Activated T-cell treated with anti-CD3 and anti-CD28 coated beads, Interleukin-2, amount 50 U/mL, for 24 hours (primary cell): ENCODE results near the gene MESP1.

ENCODE experiments used
- DNase-seq: peaks from one replicate; pipeline ENCODE4 v3.0.0-alpha.2; 2020
- H3K27ac Mint-ChIP-seq: 2 replicates; pipeline ENCODE4 v1.8.0; 2020; ENCODE audit warnings: mild to moderate bottlenecking, mixed read lengths
- H3K27me3 Mint-ChIP-seq: 2 replicates; pipeline ENCODE4 v1.8.0; 2020; ENCODE audit warnings: mixed read lengths
- H3K36me3 Mint-ChIP-seq: 2 replicates; pipeline ENCODE4 v1.8.0; 2020; ENCODE audit warnings: low read depth, mixed read lengths
- H3K4me1 Mint-ChIP-seq: 2 replicates; pipeline ENCODE4 v1.8.0; 2020; ENCODE audit warnings: low read depth, mixed read lengths
- H3K4me3 Mint-ChIP-seq: 2 replicates; pipeline ENCODE4 v1.8.0; 2020; ENCODE audit warnings: mild to moderate bottlenecking, moderate library complexity, mixed read lengths
- H3K9me3 Mint-ChIP-seq: 2 replicates; pipeline ENCODE4 v1.8.0; 2020; ENCODE audit warnings: mixed read lengths

MESP1 gene

DNA sequence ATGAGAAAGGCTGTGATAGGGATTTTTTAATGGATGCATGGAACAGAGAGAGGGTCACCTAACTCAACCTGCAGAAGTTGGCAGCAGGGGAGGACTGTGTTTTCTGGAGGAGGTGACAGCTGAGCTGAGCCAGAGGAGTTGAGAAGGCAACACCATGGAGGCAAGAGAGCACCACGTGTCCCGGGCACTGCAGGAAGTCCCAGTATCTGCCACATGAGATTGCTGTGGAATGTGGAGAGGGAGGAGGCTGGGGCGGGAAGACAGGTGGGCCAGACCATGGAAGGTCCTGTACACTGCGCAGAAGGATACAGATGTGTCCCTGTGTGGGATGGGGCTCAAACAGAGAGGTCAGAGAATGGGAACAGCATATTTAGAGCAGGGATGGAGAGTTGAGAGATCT lies 15.3 kb downstream of the MESP1 start:
- no peak overlapping the region for H3K27ac Mint-ChIP-seq
- no peak overlapping the region for H3K4me3 Mint-ChIP-seq
- peaks cover 1% of the 10 kb centered on the region for H3K4me1 Mint-ChIP-seq
- no peaks in the 10 kb centered on the region for H3K9me3 Mint-ChIP-seq
- no peaks in the 10 kb centered on the region for H3K36me3 Mint-ChIP-seq
- H3K27me3 Mint-ChIP-seq: peaks cover 20% of the 10 kb centered on the region
- no peak for DNase-seq

- Mint-ChIP-seq H3K4me1 (no peaks in the 10 kb centered on the region), H3K4me3 (no peak overlapping the region), H3K27ac (no peak overlapping the region), H3K27me3 (peaks cover 20% of the 10 kb centered on the region), H3K36me3 (no peaks in the 10 kb centered on the region), H3K9me3 (no peaks in the 10 kb centered on the region)
- DNase-seq: no peak
Observed at GRCh38 chr15:89732451-89733172, 18.4 kb downstream of the MESP1 start.

DNA sequence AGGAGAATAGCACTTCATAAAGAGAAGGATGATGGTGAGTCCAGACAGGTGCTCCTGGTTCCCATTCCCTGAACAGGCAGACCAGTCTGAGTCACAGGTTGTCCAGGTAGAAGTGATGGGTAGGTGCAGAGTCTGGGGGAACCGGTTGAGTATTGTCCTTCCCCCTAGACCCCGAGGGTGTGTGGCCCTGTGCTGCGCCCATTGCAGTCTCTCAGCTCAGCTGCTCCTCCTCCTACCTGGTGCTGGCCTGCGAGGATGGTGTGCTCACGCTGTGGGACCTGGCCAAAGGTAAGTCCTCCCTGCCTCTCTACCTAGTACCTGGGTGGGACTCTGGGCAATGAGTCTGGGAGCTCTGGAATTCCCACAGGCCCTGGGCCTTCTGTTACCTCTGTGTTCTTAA lies 19.8 kb downstream of the MESP1 start:
- no peaks in the 10 kb centered on the region for H3K36me3 Mint-ChIP-seq
- DNase-seq: no peak
- H3K27ac Mint-ChIP-seq: no peak overlapping the region
- no peaks in the 10 kb centered on the region for H3K4me1 Mint-ChIP-seq
- no peaks in the 10 kb centered on the region for H3K9me3 Mint-ChIP-seq
- no peak overlapping the region for H3K4me3 Mint-ChIP-seq
- peaks cover 17% of the 10 kb centered on the region for H3K27me3 Mint-ChIP-seq

- Mint-ChIP-seq H3K4me1 (no peaks in the 10 kb centered on the region), H3K27ac (no peak overlapping the region), H3K36me3 (no peaks in the 10 kb centered on the region), H3K4me3 (no peak overlapping the region), H3K27me3 (no peaks in the 10 kb centered on the region), H3K9me3 (peaks cover 3% of the 10 kb centered on the region)
- no peak for DNase-seq
Observed at GRCh38 chr15:89728254-89728653, 22.8 kb downstream of the MESP1 start.

DNA sequence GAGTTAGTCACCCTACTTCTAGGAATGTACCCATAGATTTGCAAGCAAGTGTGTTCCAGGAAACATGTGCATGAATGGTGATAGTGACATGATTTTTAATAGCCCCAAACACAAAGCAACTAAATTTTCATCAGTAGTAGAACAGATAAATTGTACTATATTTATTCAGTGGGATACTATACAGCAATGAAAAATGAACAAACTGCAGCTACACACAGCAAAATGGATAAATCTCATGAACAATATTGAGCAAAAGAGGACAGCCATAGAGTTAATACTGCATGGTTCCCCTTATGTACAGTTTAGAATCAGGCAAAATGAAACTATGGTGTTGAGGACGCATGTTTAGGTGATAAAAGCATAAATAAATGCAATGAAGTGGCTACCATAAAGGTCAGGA lies 26.0 kb downstream of the MESP1 start:
- Mint-ChIP-seq H3K27me3 (peaks cover 5% of the 10 kb centered on the region), H3K4me3 (no peak overlapping the region), H3K9me3 (peaks cover 3% of the 10 kb centered on the region), H3K36me3 (no peaks in the 10 kb centered on the region), H3K4me1 (no peaks in the 10 kb centered on the region), H3K27ac (no peak overlapping the region)
- no peak for DNase-seq

- Mint-ChIP-seq H3K4me1 (no peaks in the 10 kb centered on the region), H3K36me3 (no peaks in the 10 kb centered on the region), H3K27me3 (peaks cover 5% of the 10 kb centered on the region), H3K9me3 (peaks cover 3% of the 10 kb centered on the region), H3K4me3 (no peak overlapping the region), H3K27ac (no peak overlapping the region)
- no peak for DNase-seq
Observed at GRCh38 chr15:89724621-89725020, 26.4 kb downstream of the MESP1 start.

DNA sequence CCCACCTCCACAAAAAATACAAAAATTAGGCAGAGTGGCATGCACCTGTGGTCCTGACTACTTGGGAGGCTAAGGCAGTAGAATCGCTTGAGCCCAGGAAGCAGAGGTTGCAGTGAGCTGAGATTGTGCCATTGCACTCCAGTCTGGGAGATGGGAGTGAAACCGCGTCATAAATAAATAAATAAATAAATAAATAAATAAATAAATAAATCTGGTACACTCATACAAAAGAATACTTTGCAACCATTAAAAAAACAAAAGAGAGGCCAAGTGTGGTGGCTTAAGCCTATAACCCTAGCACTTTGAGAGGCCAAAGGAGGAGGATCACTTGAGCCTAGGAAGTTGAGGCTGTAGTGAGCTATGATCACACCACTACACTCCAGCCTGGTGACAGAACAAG lies 28.0 kb downstream of the MESP1 start:
- Mint-ChIP-seq H3K27ac (no peak overlapping the region), H3K4me3 (no peak overlapping the region), H3K4me1 (no peaks in the 10 kb centered on the region), H3K36me3 (no peaks in the 10 kb centered on the region), H3K27me3 (peaks cover 5% of the 10 kb centered on the region), H3K9me3 (peaks cover 3% of the 10 kb centered on the region)
- no peak for DNase-seq

DNA sequence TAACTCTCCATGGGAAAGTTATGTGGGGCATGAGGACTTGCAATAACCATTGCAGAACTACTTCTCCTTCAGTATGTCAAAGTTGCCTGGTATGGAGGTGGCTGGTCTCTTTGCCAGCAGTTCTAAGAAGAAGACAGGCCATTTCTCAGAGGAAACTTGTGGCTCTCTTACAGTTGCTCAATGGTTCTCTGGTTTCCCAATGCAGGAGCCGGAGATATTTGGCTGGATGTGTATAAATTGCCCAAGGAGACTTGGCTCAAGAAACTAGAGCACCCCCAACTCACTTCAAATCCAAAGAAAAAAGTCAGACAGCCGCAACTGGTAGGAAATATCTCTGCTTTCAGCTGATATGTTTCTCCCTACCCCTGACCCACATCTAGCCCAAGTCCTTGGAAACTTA lies 36.3 kb downstream of the MESP1 start:
- H3K4me3 Mint-ChIP-seq: no peak overlapping the region
- no peaks in the 10 kb centered on the region for H3K9me3 Mint-ChIP-seq
- H3K27ac Mint-ChIP-seq: no peak overlapping the region
- no peaks in the 10 kb centered on the region for H3K4me1 Mint-ChIP-seq
- no peaks in the 10 kb centered on the region for H3K36me3 Mint-ChIP-seq
- peaks cover 2% of the 10 kb centered on the region for H3K27me3 Mint-ChIP-seq
- no peak for DNase-seq

GRCh38 chr15:89707577-89707976 lies 43.5 kb downstream of the MESP1 start:
- DNase-seq: no peak

DNA sequence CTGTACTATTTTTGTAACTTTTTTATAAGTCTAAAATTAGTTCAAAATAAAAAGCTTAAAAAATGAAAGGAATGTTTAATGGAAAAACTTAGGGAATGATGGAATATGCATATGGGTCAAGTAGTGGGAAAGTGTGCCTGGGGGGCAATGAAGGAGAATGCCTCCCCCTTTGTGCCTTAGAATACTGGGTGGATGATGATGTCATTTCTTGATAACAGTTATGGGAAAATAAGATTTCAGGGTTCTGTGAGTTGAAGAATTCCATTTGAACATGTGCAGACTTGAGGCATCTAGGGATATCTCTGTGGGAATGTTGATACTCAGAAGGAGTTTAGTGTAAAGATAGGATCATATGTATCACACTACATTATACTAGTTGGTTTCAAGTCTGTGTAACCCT lies 46.6 kb downstream of the MESP1 start:
- no peak for DNase-seq
- H3K4me3 Mint-ChIP-seq: no peak overlapping the region
- no peaks in the 10 kb centered on the region for H3K36me3 Mint-ChIP-seq
- no peak overlapping the region for H3K27ac Mint-ChIP-seq
- H3K9me3 Mint-ChIP-seq: no peaks in the 10 kb centered on the region
- no peaks in the 10 kb centered on the region for H3K4me1 Mint-ChIP-seq
- peaks cover 34% of the 10 kb centered on the region for H3K27me3 Mint-ChIP-seq

More at GRCh38 chr15:89707577-89707976, 43.5 kb downstream of the MESP1 start:
- H3K4me3 Mint-ChIP-seq: no peak overlapping the region
- peaks cover 24% of the 10 kb centered on the region for H3K27me3 Mint-ChIP-seq
- H3K36me3 Mint-ChIP-seq: no peaks in the 10 kb centered on the region
- H3K9me3 Mint-ChIP-seq: no peaks in the 10 kb centered on the region
- no peak overlapping the region for H3K27ac Mint-ChIP-seq
- H3K4me1 Mint-ChIP-seq: no peaks in the 10 kb centered on the region
